Measurements from ENCODE around the gene LINC01488.

DNA sequence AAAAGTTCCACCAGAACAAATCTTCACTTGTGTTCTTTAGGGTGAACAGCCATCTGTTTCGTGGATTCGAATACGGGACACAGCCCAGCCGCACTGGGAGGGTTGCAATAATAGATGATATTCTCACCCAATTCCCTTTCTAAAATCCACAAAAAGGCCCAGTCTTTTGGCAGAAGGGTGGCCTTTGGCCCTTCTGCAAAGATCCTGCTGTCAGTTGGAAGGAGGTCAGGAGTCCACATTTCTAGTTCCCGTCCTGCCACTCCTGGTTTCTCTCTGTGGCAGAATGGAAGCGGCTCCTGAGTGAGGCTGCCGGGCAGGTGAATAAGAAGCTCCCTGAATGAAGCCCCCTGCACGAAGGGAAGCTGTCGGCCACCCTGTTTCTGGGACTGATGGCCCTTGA, 11.2 kb upstream of the LINC01488 start:
- no peak for TF ChIP-seq SMARCA5 (IDR thresholded peaks at IDR 0.05)
- TF ChIP-seq ZNF384 (IDR thresholded peaks at IDR 0.05; ENCODE audit: borderline replicate concordance, low read depth, low read length) = no peak
- TF ChIP-seq, protein P1, sequence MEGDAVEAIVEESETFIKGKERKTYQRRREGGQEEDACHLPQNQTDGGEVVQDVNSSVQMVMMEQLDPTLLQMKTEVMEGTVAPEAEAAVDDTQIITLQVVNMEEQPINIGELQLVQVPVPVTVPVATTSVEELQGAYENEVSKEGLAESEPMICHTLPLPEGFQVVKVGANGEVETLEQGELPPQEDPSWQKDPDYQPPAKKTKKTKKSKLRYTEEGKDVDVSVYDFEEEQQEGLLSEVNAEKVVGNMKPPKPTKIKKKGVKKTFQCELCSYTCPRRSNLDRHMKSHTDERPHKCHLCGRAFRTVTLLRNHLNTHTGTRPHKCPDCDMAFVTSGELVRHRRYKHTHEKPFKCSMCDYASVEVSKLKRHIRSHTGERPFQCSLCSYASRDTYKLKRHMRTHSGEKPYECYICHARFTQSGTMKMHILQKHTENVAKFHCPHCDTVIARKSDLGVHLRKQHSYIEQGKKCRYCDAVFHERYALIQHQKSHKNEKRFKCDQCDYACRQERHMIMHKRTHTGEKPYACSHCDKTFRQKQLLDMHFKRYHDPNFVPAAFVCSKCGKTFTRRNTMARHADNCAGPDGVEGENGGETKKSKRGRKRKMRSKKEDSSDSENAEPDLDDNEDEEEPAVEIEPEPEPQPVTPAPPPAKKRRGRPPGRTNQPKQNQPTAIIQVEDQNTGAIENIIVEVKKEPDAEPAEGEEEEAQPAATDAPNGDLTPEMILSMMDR (IDR thresholded peaks at IDR 0.05 in 2 of 3, conservative IDR thresholded peaks at IDR 0.05 in 1 of 3; ENCODE audit: control insufficient read depth in 2 of 3, extremely low read depth in 1 of 3, insufficient read depth in 1 of 3, low read depth in 3 of 3, low read length in 3 of 3) = no peak
- no peak for TF ChIP-seq NR2F1 (conservative IDR thresholded peaks at IDR 0.05)
- TF ChIP-seq POLR2A (IDR thresholded peaks at IDR 0.05; ENCODE audit: low read depth, low read length) = no peak
- no peak for TF ChIP-seq FOS (IDR thresholded peaks at IDR 0.05; ENCODE audit: borderline replicate concordance, extremely low read depth, insufficient read length)
- TF ChIP-seq ESRRA (IDR thresholded peaks at IDR 0.05; ENCODE audit: low read length) = no peak
- TF ChIP-seq YY1 (IDR thresholded peaks at IDR 0.05; ENCODE audit: low read depth, low read length) = no peak
- TF ChIP-seq, protein P2, sequence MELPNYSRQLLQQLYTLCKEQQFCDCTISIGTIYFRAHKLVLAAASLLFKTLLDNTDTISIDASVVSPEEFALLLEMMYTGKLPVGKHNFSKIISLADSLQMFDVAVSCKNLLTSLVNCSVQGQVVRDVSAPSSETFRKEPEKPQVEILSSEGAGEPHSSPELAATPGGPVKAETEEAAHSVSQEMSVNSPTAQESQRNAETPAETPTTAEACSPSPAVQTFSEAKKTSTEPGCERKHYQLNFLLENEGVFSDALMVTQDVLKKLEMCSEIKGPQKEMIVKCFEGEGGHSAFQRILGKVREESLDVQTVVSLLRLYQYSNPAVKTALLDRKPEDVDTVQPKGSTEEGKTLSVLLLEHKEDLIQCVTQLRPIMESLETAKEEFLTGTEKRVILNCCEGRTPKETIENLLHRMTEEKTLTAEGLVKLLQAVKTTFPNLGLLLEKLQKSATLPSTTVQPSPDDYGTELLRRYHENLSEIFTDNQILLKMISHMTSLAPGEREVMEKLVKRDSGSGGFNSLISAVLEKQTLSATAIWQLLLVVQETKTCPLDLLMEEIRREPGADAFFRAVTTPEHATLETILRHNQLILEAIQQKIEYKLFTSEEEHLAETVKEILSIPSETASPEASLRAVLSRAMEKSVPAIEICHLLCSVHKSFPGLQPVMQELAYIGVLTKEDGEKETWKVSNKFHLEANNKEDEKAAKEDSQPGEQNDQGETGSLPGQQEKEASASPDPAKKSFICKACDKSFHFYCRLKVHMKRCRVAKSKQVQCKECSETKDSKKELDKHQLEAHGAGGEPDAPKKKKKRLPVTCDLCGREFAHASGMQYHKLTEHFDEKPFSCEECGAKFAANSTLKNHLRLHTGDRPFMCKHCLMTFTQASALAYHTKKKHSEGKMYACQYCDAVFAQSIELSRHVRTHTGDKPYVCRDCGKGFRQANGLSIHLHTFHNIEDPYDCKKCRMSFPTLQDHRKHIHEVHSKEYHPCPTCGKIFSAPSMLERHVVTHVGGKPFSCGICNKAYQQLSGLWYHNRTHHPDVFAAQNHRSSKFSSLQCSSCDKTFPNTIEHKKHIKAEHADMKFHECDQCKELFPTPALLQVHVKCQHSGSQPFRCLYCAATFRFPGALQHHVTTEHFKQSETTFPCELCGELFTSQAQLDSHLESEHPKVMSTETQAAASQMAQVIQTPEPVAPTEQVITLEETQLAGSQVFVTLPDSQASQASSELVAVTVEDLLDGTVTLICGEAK (IDR thresholded peaks at IDR 0.05; ENCODE audit: borderline replicate concordance) = no peak
- no peak for TF ChIP-seq HDAC2 (IDR thresholded peaks at IDR 0.05)
- no peak for TF ChIP-seq TCF12 (IDR thresholded peaks at IDR 0.05; ENCODE audit: low read depth, low read length)
- no peak for TF ChIP-seq EP300 (IDR thresholded peaks at IDR 0.05; ENCODE audit: borderline replicate concordance in 1 of 2, control insufficient read depth in 1 of 2, low read depth in 2 of 2, low read length in 2 of 2)
- no peak for TF ChIP-seq ZNF274 (IDR thresholded peaks at IDR 0.05; ENCODE audit: insufficient read depth, insufficient read length)
- no peak for TF ChIP-seq POLR2AphosphoS2 (IDR thresholded peaks at IDR 0.05; ENCODE audit: low read depth, low read length)
